ENCODE measurements around the gene MUC5AC.

Gene MUC5AC

GRCh38 chr11:1218256-1218787 is 60.6 kb downstream of the MUC5AC start:
- no peak overlapping the region for H3K4me3 ChIP-seq (ENCODE audit: low read depth, low read length)
- DNase-seq (ENCODE audit: low read depth): no peak
- no peak for TF ChIP-seq CTCF (conservative IDR thresholded peaks at IDR 0.05; ENCODE audit: low read depth, low read length)

DNA sequence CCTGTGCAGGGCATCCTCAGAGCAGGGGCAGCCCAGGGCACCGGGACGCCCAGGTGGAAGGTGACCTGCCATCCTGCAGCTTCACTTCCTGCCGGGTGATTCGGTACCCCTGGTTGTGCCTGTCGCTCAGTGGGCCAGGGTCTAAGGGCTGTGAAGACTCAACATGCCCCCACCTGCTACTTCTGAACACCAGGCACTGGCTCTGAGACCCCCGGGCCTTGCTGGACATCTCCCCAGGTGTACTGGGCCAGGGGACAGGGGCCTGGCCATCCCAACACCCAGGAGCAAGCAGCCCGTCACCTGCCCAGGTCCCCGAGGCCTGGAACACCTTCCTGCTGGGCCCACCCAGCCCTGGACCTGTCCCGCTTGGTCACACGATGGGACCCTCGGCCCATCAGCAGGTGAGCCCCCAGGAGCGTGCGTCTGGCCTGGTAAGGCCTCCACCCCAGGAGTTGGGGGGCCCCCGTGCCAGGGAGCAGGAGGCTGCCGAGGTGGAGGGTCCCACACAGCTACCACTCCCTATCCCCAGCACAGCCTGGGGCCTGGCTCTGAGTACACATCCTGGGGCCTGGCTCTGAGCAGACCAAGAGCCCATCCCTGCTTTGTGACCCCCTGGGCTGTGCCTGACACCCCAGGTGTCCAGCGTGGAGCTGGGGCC is 61.2 kb downstream of the MUC5AC start:
- DNase-seq (ENCODE audit: low read depth): no peak
- H3K4me3 ChIP-seq (ENCODE audit: low read depth, low read length): no peak overlapping the region
- TF ChIP-seq CTCF (conservative IDR thresholded peaks at IDR 0.05; ENCODE audit: low read depth, low read length): no peak

DNA sequence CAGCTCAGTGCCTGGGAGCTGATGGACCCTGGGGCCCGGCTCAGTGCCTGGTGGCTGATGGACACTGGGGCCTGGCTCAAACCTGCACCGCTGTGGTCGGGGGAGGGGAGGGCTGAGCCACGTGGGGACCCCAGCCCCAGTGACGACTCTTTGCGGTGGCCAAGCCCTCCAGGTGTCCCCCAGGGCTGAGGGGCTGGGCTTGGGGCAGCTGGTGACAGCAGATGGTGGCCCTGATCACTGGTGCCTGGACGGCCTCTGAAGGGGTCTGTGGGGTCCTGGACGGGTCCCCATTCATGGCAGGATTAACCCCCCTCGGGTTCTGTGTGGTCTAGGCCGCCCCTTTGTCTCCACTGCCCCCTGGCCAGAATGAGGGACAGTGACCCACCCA is 61.7 kb downstream of the MUC5AC start:
- no peak for DNase-seq (ENCODE audit: low read depth)
- TF ChIP-seq CTCF (conservative IDR thresholded peaks at IDR 0.05; ENCODE audit: low read depth, low read length): no peak
- H3K4me3 ChIP-seq (ENCODE audit: low read depth, low read length): no peak overlapping the region

DNA sequence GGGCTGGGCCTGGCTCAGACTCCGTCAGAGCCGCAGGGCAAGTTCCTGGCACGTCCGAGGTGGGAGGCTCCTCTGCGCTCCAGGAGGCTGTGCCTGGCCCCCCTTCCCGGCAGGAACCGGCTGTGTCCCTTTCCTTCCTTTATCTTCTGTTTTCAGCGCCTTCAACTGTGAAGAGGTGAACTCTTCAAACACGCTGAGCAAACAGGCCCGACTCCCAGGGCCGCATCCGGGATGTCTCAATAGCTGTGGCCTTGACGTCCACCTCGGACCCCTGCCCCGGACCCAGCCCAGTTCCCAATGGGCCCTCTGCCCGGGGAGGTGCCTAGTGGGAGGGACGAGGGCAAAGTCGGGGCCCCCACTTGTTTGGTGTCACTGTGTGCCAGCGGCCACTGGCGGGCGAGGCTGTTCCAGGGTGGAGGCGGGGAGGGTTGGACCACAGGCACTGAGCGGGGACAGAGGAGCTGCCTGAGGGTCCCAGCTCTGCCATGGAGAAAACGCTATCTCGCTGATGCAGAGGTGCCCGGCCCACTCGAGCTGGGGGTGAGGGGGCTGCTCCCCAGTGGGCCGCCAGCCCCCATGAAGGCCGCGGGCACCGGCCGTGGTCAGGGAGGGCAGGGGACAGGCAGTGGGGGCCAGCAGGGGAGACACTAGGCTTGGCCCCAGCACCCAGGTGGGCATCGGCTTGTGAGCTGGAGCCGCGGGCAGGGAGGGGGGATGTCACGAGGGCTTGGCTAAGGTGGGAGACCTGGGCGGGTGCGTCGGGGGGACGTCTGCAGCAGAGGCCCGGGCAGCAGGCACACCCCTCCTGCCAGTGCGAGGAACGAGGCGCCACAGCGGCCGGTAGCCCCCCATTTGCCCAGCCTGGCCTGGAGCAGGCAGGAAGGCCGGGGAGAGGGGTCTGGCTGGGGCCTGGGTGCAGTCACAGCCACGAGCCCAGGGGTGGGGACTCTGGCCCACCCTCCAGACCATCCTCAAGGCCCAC is 62.4 kb downstream of the MUC5AC start:
- peak; percentile 5 for DNase-seq (ENCODE audit: low read depth)
- TF ChIP-seq CTCF (conservative IDR thresholded peaks at IDR 0.05; ENCODE audit: low read depth, low read length): no peak
- H3K4me3 ChIP-seq (ENCODE audit: low read depth, low read length): no peak overlapping the region

GRCh38 chr11:1220941-1221721 is 63.4 kb downstream of the MUC5AC start:
- no peak for DNase-seq (ENCODE audit: low read depth)
- H3K4me3 ChIP-seq (ENCODE audit: low read depth, low read length): no peak overlapping the region
- TF ChIP-seq CTCF (conservative IDR thresholded peaks at IDR 0.05; ENCODE audit: low read depth, low read length): no peak

DNA sequence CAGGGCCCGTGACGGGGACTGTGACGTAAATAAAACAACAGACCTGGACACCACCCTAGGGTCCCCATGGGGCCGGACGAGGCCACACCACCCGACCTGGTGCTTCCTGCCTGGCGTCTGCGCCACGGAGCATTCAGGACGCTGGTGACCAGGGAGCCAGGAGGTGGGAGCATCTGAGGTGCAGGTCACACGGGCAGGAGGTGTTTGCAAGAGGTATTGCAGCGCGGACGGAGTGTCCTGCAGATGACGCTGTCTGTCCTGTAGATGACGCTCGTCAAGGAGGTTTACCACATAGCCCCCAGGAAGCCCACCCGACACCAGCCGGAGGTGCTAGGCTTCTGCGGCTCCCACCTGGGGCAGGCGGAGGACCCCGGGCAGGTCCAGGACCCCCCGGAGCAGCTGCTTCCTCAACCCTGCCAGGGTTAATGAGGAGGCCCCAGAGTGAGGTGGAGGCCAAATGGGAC is 64.1 kb downstream of the MUC5AC start:
- DNase-seq (ENCODE audit: low read depth): no peak
- TF ChIP-seq CTCF (conservative IDR thresholded peaks at IDR 0.05; ENCODE audit: low read depth, low read length): no peak
- no peak overlapping the region for H3K4me3 ChIP-seq (ENCODE audit: low read depth, low read length)

Measured in choroid plexus epithelial cell (primary cell).